Subcutaneous adipose tissue (tissue), 4 donors: ENCODE data around the gene XPO6. TPM values are rescaled to one million over a fixed set of nuclear protein-coding genes. Genes with fewer than 3 reads are reported as not detected.

ENCODE experiments used
- CTCF ChIP-seq: fragments of 450-650 bp; IDR thresholded peaks from one replicate; pipeline ENCODE4 v1.5.1; 2016; ENCODE audit warnings: low read depth, mild to moderate bottlenecking, control low read depth, antibody characterized with exemption, moderate library complexity
- total RNA-seq, 4 donors: library from RNA; depleted of rRNA; stranded (reverse); fragments of >200 nt; gene quantifications; one replicate each; pipeline ENCODE4 v1.1.0, GENCODE V29; 2016

Gene XPO6
- total RNA-seq, 4 donors from 2014 or later, result 64.1 to 121 (median 82.9) TPM

GRCh38 chr16:28101533-28101890, 110.3 kb downstream of the XPO6 start:
- TF ChIP-seq CTCF, result no peak

DNA sequence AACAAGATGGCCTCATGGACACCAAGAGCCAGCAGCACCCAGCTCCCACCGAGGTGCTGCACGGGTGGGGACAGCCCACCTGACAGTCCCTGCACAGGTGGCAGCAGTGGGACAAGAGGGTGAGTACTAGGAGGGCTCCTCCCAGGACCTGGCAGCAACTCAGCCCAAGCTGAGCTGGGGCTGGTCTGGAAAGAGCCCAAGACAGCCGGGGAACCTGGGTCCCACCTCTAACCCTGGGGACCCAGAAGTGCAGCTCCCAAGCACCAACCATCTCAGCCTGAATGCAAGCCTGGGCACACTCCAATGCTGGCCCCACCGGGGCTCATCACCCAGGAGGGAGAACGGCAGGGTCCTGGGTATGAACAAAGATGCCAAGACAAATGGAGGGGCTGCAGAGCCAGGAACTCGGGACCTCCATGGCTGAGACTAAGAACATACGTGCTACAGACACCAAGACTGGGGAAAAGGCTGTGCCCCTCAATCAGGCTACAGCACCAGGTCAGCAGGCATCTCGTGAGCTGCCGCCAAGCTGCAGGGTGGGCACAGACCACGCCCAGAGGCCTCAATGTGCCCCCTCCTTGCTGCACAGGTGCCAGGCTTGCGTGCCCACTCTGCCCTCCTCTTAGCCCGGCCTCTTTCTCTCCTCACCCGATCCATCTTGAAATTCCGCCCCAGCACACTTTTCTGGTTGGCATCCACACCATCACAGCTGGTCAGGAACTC, 110.8 kb downstream of the XPO6 start:
- no peak for TF ChIP-seq CTCF

DNA sequence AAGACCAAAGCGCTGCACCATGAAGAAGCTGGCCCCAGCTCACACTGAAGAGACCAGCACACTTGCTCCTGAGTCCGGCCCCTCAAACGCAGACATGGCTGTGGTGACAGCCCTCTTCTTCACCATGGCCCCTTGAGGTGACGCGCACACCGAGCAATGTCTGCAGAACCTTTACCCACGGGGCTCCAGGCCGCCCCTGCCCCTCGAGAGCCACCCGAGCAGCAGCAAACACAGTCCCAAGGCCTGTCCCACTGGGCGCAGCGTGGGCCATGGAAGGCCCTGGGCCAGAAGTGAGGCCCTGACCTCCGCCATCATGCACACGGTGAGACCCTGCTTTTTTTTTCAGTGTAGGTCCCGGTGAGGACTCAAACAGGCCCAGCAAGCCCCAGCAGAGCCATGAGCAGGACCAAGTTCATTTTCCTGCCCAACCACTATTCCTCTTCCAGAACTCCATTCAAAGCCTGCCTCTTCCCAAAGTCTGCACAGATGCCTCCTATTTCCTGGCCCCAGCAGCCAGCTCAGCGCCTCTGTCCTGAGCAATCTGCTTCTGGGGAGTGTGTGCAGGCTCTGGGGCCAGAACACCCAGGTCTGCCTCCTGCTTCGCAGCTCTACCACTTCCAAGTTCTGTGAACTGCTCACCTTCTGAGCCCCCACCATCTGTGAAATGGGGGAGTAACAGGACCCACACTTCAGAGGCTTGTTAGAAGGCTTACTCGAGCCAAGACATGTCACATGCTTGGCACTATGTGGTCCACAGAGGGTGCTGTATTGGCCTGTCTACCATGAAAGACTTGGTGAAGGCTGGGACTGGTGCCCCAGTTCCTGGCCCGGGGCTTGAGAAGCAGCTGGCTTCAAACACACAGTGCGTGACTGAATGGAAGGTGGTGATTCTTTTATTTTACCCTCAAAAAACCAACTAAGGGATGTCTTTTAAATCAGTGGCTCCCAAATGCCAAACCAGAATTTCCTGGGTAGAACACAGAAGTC, 112.5 kb downstream of the XPO6 start:
- TF ChIP-seq CTCF, result no peak

DNA sequence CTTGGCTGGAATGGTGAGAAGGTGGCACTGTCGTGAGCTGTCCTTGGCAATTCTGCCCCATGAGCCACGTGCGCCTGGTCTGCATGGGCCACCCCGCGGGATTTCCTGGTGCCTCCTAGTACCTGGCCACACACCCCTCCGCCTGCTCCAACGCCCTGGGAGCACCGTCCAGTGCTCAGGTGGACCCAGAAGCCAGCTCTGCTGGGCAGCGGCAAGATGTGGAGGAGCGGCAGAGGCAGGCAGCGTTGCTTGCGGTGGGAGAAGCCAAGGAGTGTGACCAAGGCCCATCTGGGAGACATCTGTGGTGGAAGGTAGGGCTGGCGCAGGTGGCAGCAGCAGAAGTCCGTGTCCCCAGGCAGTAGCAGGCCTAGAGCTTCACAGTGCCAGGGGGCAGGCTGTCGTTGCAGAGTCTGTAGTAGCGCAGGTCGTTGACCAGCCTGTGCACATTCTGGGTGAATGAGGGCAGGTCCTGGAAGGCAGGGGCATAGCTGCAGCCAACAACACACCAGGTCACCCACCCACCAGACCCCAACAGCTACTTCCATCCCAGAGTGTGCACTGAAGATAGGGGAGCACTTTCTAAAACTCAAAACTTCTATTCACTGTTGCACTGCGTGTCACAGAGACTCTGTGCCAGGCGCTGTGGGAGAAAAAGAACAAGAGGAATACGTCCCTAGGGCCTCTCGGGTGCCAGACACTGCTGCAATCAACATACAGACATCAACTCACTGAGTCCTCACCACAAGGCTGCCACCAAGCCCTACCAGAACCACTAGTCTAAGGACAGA, 113.4 kb downstream of the XPO6 start:
- no peak for TF ChIP-seq CTCF

DNA sequence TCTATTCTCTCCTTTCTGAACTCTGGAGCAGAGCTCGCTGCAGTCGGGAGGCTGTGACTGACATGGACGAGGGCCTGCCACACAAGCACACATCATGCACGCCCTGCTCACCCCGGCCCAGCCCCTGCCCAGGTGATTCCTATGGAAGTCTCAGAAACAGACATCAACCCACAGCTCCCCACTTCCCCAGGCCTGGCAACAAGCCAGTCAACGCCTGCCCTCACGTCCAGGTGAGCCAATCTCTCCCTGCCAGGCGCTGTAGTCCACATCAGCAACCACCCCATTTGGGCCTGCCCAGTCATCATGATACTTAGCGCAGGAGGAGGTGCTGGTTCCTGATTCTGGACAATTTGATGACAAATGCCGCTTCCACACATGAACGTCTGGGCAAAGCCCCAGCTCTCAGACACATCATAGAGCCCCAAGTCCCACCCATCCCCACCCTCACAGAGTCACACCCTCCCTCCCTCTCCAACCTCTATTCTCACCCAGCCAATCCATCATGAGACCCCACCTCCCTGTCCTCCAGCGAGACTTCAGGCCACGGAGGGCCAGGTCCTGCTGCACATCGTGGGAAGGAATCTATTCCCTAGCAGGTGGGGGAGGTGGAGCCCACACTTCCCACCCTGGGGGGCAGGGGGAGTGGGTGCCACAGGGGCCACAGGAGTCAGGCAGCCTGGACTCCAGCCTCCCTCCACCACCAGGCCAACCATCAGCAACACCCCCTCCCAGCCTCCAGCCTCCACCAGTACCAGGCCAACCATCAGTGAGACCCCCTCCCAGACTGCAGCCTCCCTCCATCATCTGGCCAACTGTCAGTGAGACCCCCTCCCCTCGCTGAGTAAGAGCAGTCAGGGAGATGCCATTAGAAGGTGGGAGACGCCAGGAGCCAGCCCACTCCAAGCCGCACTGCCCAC, 114.5 kb downstream of the XPO6 start:
- no peak for TF ChIP-seq CTCF

GRCh38 chr16:28093385-28093725, 118.4 kb downstream of the XPO6 start:
- no peak for TF ChIP-seq CTCF
